Astrocyte of the cerebellum (primary cell): Measurements from ENCODE around the gene ALDH3B1.
"Not testable (repeated sequence)": the region's sequence is repeated elsewhere in the genome, so short reads cannot be mapped to it uniquely, and the experiment has no call there.

Experiments used
- DNase-seq: peaks from one replicate; pipeline ENCODE4 v3.0.0-alpha.2; 2011; ENCODE audit warnings: low read depth
- H3K4me3 ChIP-seq: 2 replicates; pipeline ENCODE4 v1.5.1; 2011; ENCODE audit warnings: mild to moderate bottlenecking, low read depth, low read length, moderate library complexity
- CTCF ChIP-seq: IDR thresholded peaks from 2 replicates; pipeline ENCODE4 v1.5.1; 2012; ENCODE audit warnings: low read length, low read depth, moderate library complexity, mild to moderate bottlenecking; ENCODE audit errors: missing control alignments
- in situ Hi-C: cut with HindIII; loops from 2 replicates; pipeline ENCODE4 v1.10.0; 2017; ENCODE audit warnings: low sequenced_read_pairs

ALDH3B1 gene

GRCh38 chr11:68010090-68011041 lies at the start of gene ALDH3B1:
Gene ALDH3B1, plus strand, starts transcription at chr11:68010327. Its CDS starts 4,971 bp downstream, at chr11:68015298.
- no peak for DNase-seq
- in situ Hi-C loops = no loop called here
- peak within 1 kb of the TSS; percentile 35 for H3K4me3 ChIP-seq
- TF ChIP-seq CTCF = no peak

- H3K4me3 ChIP-seq, DNase-seq, in situ Hi-C loops: not testable (repeated sequence)
Measured at GRCh38 chr11:67963217-67963616, 46.9 kb upstream of the ALDH3B1 start.

- DNase-seq, H3K4me3 ChIP-seq, in situ Hi-C loops: not testable (repeated sequence)
Measured at GRCh38 chr11:67963879-67964278, 46.2 kb upstream of the ALDH3B1 start.

- in situ Hi-C loops, H3K4me3 ChIP-seq, DNase-seq: not testable (repeated sequence)
Measured at GRCh38 chr11:67964746-67965145, 45.4 kb upstream of the ALDH3B1 start.

- in situ Hi-C loops, DNase-seq, H3K4me3 ChIP-seq: not testable (repeated sequence)
Measured at GRCh38 chr11:67965830-67966348, 44.2 kb upstream of the ALDH3B1 start.

- DNase-seq, H3K4me3 ChIP-seq, in situ Hi-C loops: not testable (repeated sequence)
Measured at GRCh38 chr11:67974746-67975145, 35.4 kb upstream of the ALDH3B1 start.

GRCh38 chr11:67978766-67979418 lies 31.2 kb upstream of the ALDH3B1 start:
- DNase-seq, H3K4me3 ChIP-seq, in situ Hi-C loops: not testable (repeated sequence)

- H3K4me3 ChIP-seq = not testable (repeated sequence)
Measured at GRCh38 chr11:67981226-67981625, 28.9 kb upstream of the ALDH3B1 start.

GRCh38 chr11:67982255-67982857 lies 27.8 kb upstream of the ALDH3B1 start:
- DNase-seq, in situ Hi-C loops, H3K4me3 ChIP-seq: not testable (repeated sequence)

More at GRCh38 chr11:67981226-67981625, 28.9 kb upstream of the ALDH3B1 start:
- DNase-seq, in situ Hi-C loops: not testable (repeated sequence)

- no peak for DNase-seq
- no peak for TF ChIP-seq CTCF
- in situ Hi-C loops = no loop called here
- no peak overlapping the region for H3K4me3 ChIP-seq
Measured at GRCh38 chr11:67983951-67984350, 26.2 kb upstream of the ALDH3B1 start.

- DNase-seq, H3K4me3 ChIP-seq, in situ Hi-C loops: not testable (repeated sequence)
Measured at GRCh38 chr11:67985302-67985701, 24.8 kb upstream of the ALDH3B1 start.

- in situ Hi-C loops, DNase-seq, H3K4me3 ChIP-seq: not testable (repeated sequence)
Measured at GRCh38 chr11:67990546-67991346, 19.4 kb upstream of the ALDH3B1 start.

GRCh38 chr11:67991347-67992121 lies 18.6 kb upstream of the ALDH3B1 start:
- in situ Hi-C loops, DNase-seq, H3K4me3 ChIP-seq: not testable (repeated sequence)
